HFF-Myc (cell line): ENCODE data around the gene ATR.

Source experiments
- DNase-seq: peaks from one replicate; pipeline ENCODE4 v3.0.0-alpha.2; 2011; ENCODE audit warnings: low read depth; ENCODE audit errors: extremely low read depth
- H3K4me3 ChIP-seq: replicated peaks from 2 replicates; pipeline ENCODE4 v1.5.1; 2011; ENCODE audit warnings: low read depth, mild to moderate bottlenecking, control low read depth, low read length
- CTCF ChIP-seq: IDR thresholded peaks from 2 replicates; pipeline ENCODE4 v1.5.1; 2012; ENCODE audit warnings: mild to moderate bottlenecking, low read depth, low read length, control low read depth; ENCODE audit errors: missing control alignments

ATR gene

DNA sequence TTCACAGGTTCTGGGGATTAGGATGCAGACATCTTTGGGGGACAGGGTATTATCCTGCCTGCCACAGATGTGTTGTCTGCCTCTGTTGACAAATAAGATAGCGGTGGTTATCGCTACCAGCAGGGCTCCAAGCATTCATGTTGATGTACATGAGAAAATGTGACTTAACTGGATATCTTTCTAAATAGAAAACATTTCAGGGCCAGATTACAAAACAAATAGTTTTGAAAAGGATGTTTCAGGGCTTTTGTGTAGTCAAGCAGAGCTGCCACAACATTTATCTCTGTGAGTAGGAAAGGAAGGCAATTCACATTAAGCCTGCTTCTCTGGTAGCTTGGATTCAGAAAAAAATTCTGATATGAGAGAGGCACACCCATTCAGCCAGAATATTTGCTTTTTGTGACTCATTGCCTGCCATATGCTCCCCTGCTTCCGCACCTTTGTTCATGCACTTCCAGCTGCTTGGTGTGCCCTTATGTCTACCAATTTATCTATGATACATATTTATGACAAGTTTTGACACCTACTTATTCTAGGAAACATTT is 40.5 kb upstream of the ATR start:
- no peak overlapping the region for H3K4me3 ChIP-seq
- DNase-seq, result no peak
- no peak for TF ChIP-seq CTCF

DNA sequence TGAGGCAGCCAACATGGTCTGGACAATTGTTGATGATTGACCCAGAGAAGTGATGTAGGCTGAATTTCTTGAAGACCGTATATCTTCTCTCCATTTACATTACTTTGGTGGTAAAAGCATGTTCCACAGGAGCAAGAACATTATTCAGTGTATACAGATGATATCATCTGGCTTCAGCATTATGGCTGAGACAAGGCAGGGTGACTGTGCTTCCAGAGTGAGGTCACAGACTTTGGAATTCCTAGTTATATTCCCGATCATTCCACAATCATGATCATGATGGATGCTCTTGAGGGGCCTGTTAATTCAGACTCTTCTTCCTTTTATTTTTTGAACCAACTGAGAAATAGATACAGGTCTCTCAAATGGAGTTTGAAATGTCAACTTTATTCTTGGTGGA is 36.6 kb upstream of the ATR start:
- no peak for DNase-seq
- no peak overlapping the region for H3K4me3 ChIP-seq
- no peak for TF ChIP-seq CTCF

GRCh38 chr3:142614059-142614626 is 35.6 kb upstream of the ATR start:
- TF ChIP-seq CTCF, result no peak
- no peak for DNase-seq

GRCh38 chr3:142613491-142613890 is 35.0 kb upstream of the ATR start:
- TF ChIP-seq CTCF, result no peak
- DNase-seq, result no peak
- no peak overlapping the region for H3K4me3 ChIP-seq

More at GRCh38 chr3:142614059-142614626, 35.6 kb upstream of the ATR start:
- H3K4me3 ChIP-seq, result no peak overlapping the region

DNA sequence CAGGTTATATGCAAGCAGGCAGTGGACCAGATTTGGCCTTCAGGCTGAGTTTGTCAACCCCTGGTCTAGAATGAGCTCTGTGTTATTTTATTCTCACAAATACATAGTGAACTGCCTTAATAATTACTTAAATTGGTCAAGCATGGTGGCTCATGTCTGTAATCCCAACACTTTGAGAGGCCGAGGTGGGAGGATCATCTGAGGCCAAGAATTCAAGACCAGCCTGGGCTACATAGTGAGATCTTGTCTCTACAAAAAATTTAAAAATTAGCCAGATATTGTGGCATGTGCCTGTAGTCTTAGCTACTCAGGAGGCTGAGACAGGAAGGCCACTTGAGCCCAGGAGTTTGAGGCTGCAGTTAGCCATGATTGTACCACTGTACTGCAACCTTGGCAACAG is 32.7 kb upstream of the ATR start:
- DNase-seq, result no peak
- no peak overlapping the region for H3K4me3 ChIP-seq
- TF ChIP-seq CTCF, result no peak

GRCh38 chr3:142609136-142609535 is 30.6 kb upstream of the ATR start:
- H3K4me3 ChIP-seq, result no peak overlapping the region
- DNase-seq, result no peak
- TF ChIP-seq CTCF, result no peak

DNA sequence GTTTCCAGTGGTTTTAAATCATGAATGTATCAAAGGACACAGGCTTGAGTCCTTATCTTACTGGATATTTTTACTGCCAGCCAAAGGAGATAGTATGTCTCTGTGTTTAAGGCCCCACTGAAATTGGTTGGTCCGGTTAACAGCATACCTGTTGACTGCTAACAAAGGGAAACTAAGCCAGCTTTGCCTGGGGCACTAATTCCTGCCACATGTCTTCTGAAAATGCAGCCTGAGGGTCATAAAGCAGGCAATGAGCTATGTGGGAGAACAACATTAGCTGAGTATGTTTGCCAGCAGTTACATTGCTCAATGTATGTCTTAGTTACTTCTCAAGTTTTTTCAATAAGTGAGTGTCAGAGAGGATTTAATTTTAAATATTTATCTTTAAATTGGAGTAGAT is 30.1 kb upstream of the ATR start:
- DNase-seq, result no peak
- no peak overlapping the region for H3K4me3 ChIP-seq
- TF ChIP-seq CTCF, result no peak
